SK-N-MC (cell line): ENCODE data around the gene GRB7.

Source experiments
- EZH2 ChIP-seq: fragments of 200-600 bp; sonication (generic); IDR thresholded peaks from one replicate; pipeline ENCODE4 v1.6.1; 2017; ENCODE audit warnings: antibody characterized with exemption
- FOXP2 ChIP-seq: optimal IDR thresholded peaks from 2 replicates; pipeline ENCODE3; 2011; ENCODE audit warnings: mild to moderate bottlenecking, moderate library complexity; ENCODE audit not compliant: insufficient read depth; ENCODE audit errors: extremely low read length, control extremely low read depth
- POLR2AphosphoS5 ChIP-seq: IDR thresholded peaks from 2 replicates; pipeline ENCODE4 v1.6.1; 2012; ENCODE audit warnings: mild to moderate bottlenecking, low read depth, low read length, borderline replicate concordance

GRCh38 chr17:39742126-39742855 is 4.6 kb downstream of the GRB7 start:
- TF ChIP-seq POLR2AphosphoS5 (no peak), EZH2 (no peak), FOXP2 (no peak)
